HepG2 (cell line): ENCODE data around the gene LMX1B. TPM values are rescaled to one million over a fixed set of nuclear protein-coding genes. Genes with fewer than 3 reads are reported as not detected.

Experiments used
- ATAC-seq: fragments of 200-7000 bp; cut with Tn5 transposase; 3 replicates; pipeline ENCODE4 v1.9.1; 2020; ENCODE audit warnings: mild to moderate bottlenecking, moderate library complexity
- BruUV-seq: library from RNA; stranded (reverse); fragments of 400-500 nt; replicated peaks from 2 replicates; lab custom pipeline; 2021; lab: Mats Ljungman, UMichigan
- CTCF ChIA-PET: fragments of 300-600 bp; formaldehyde crosslinking; extraction: SDS; loops from one replicate; lab custom pipeline; 2021; ENCODE audit warnings: low total read pairs, inconsistent platforms, low intra/inter-chr PET ratio; lab: Yijun Ruan, JAX
- POLR2A ChIA-PET: fragments of 350-600 bp; sonication (Branson Sonifier 250); formaldehyde crosslinking; loops from one replicate; lab custom pipeline; 2020; ENCODE audit warnings: antibody characterized with exemption, inconsistent platforms; lab: Yijun Ruan, JAX
- DNase-seq: peaks from one replicate; pipeline ENCODE4 v3.0.0-alpha.2; 2015; ENCODE audit warnings: low spot score
- FAIRE-seq: peaks from 3 replicates; lab custom pipeline; 2011; peaks lifted over from hg19 to GRCh38; lab: Jason Lieb, UNC
- H2AFZ ChIP-seq: one replicate; pipeline ENCODE4 v1.6.1; 2011; ENCODE audit warnings: low read length, inconsistent platforms
- H3K27ac ChIP-seq: fragments of 300-600 bp; 3 replicates; pipeline ENCODE4 v1.8.0; 2011; ENCODE audit warnings: mixed run types, mild to moderate bottlenecking, mixed read lengths, low read length, inconsistent platforms; ENCODE audit not compliant: insufficient read depth; ENCODE audit errors: extremely low read length
- H3K27me3 ChIP-seq, 2 experiments: fragments of 200-600 bp in 1 of 2; 2 replicates in 1 of 2; 3 replicates in 1 of 2; pipeline versions ENCODE4 v1.6.0 to v1.8.0; 2011; ENCODE audit warnings: low read length in 2 of 2, mild to moderate bottlenecking in 2 of 2, moderate library complexity in 2 of 2, inconsistent platforms in 1 of 2; ENCODE audit not compliant: insufficient read depth in 2 of 2, control insufficient read depth in 1 of 2
- H3K36me3 ChIP-seq, 2 experiments: fragments of 200-600 bp in 1 of 2; replicated peaks in 1 of 2; 2 replicates in 1 of 2; 3 replicates in 1 of 2; pipeline versions ENCODE4 v1.5.1 to v1.8.0; 2011; ENCODE audit warnings: low read length in 2 of 2, inconsistent platforms in 1 of 2; ENCODE audit not compliant: insufficient read depth in 2 of 2, control insufficient read depth in 1 of 2
- H3K4me1 ChIP-seq: 2 replicates; pipeline ENCODE4 v1.5.1; 2012; ENCODE audit warnings: low read length, inconsistent platforms; ENCODE audit not compliant: insufficient read depth
- H3K4me2 ChIP-seq: 2 replicates; pipeline ENCODE4 v1.6.0; 2011; ENCODE audit warnings: low read depth, low read length, inconsistent platforms
- H3K4me3 ChIP-seq, 3 experiments: fragments of 200-600 bp in 1 of 3; sonication (generic), shearing (Covaris generic) in 1 of 3; replicated peaks in 1 of 3; 2 replicates each; pipeline ENCODE4 v1.5.1; 2011 to 2016; ENCODE audit warnings: low read length in 3 of 3, inconsistent platforms in 2 of 3, low read depth in 2 of 3, mild to moderate bottlenecking in 2 of 3, control low read depth in 1 of 3, mixed read lengths in 1 of 3; ENCODE audit not compliant: insufficient read depth in 1 of 3
- H3K79me2 ChIP-seq: one replicate; pipeline ENCODE4 v1.6.1; 2011; ENCODE audit warnings: low read length, inconsistent platforms; ENCODE audit not compliant: insufficient read depth
- H3K9ac ChIP-seq: 2 replicates; pipeline ENCODE4 v1.6.0; 2011; ENCODE audit warnings: mild to moderate bottlenecking, low read depth, low read length, inconsistent platforms; ENCODE audit not compliant: insufficient read depth
- H3K9me3 ChIP-seq: 2 replicates; pipeline ENCODE4 v1.5.1; 2012; ENCODE audit warnings: mild to moderate bottlenecking, low read length
- H4K20me1 ChIP-seq: 2 replicates; pipeline ENCODE4 v1.6.0; 2011; ENCODE audit warnings: inconsistent platforms, mild to moderate bottlenecking, low read length, moderate library complexity; ENCODE audit not compliant: insufficient read depth
- AHR ChIP-seq: IDR thresholded peaks from 2 replicates; pipeline ENCODE4 v1.6.1; 2018; ENCODE audit warnings: missing genetic modification reagents, missing compliant biosample characterization
- PAF1 ChIP-seq: IDR thresholded peaks from 2 replicates; pipeline ENCODE4 v1.6.1; 2016; ENCODE audit warnings: missing genetic modification reagents, missing compliant biosample characterization
- RAD21 ChIP-seq: fragments of 450-650 bp; formaldehyde crosslinking; IDR thresholded peaks from 2 replicates; pipeline ENCODE4 v1.5.0; 2020; ENCODE audit warnings: mild to moderate bottlenecking
- XRCC5 ChIP-seq: fragments of 200-400 bp; formaldehyde crosslinking; optimal IDR thresholded peaks from 2 replicates; pipeline ENCODE3; 2017; ENCODE audit warnings: mild to moderate bottlenecking, low read length
- WGBS: methylation state at CpG from one replicate; pipeline ENCODE4 v1.1.6; 2017; ENCODE audit warnings: low lambda C conversion rate; 5-methylcytosine and 5-hydroxymethylcytosine counted together
- in situ Hi-C: cut with HindIII; loops from 2 replicates; pipeline ENCODE4 v1.10.0; 2017; ENCODE audit warnings: low pct_unique_long_range_greater_than_20kb; ENCODE audit not compliant: extremely low pct_ligation_motif_present
- intact Hi-C: fragments of 100-400 bp; cut with micrococcal nuclease; formaldehyde crosslinking; loops from one replicate; pipeline ENCODE4 v1.10.0; 2022; ENCODE audit not compliant: unreplicated experiment
- polyA plus RNA-seq, 8 experiments: library from polyadenylated mRNA; depleted of rRNA in 3 of 8; stranded (reverse) in 7 of 8; unstranded in 1 of 8; fragments of >200 nt; fragmentation: Illumina TruSeq in 4 of 8; extraction: Trizol in 4 of 8; gene quantifications; 2 replicates each; pipeline versions ENCODE4 v1.2.1 to v1.2.3, GENCODE V29; 2011 to 2016; ENCODE audit warnings: low read depth in 4 of 8, missing spikeins in 1 of 8, mixed read lengths in 1 of 8; ENCODE audit not compliant: insufficient read depth in 1 of 8
- total RNA-seq, 5 experiments: library from RNA; depleted of rRNA; stranded (reverse); fragments of >200 nt; fragmentation: Illumina TruSeq; extraction: Trizol; gene quantifications; 2 replicates each; pipeline ENCODE4 v1.2.3, GENCODE V29; 2016; ENCODE audit warnings: low read depth in 1 of 5
- TF ChIP-seq, protein P1 (sequence below): sonication (generic); formaldehyde crosslinking; IDR thresholded peaks from 2 replicates; pipeline ENCODE4 v1.9.0; 2022; ENCODE audit warnings: missing genetic modification reagents, mild to moderate bottlenecking, borderline replicate concordance
- TF ChIP-seq, protein P2 (sequence below): sonication (generic); formaldehyde crosslinking; IDR thresholded peaks from 2 replicates; pipeline ENCODE4 v1.4.0; 2020; ENCODE audit warnings: missing genetic modification reagents
- TF ChIP-seq, protein P3 (sequence below): sonication (generic); formaldehyde crosslinking; IDR thresholded peaks from 2 replicates; pipeline ENCODE4 v1.5.0; 2020; ENCODE audit warnings: mild to moderate bottlenecking, missing genetic modification reagents, moderate library complexity

Gene LMX1B
- total and polyA plus RNA-seq, 2 of the 13 experiments (the other 11 are each of a cell fraction or from before 2014, with no cell fraction given) = not detected

DNA sequence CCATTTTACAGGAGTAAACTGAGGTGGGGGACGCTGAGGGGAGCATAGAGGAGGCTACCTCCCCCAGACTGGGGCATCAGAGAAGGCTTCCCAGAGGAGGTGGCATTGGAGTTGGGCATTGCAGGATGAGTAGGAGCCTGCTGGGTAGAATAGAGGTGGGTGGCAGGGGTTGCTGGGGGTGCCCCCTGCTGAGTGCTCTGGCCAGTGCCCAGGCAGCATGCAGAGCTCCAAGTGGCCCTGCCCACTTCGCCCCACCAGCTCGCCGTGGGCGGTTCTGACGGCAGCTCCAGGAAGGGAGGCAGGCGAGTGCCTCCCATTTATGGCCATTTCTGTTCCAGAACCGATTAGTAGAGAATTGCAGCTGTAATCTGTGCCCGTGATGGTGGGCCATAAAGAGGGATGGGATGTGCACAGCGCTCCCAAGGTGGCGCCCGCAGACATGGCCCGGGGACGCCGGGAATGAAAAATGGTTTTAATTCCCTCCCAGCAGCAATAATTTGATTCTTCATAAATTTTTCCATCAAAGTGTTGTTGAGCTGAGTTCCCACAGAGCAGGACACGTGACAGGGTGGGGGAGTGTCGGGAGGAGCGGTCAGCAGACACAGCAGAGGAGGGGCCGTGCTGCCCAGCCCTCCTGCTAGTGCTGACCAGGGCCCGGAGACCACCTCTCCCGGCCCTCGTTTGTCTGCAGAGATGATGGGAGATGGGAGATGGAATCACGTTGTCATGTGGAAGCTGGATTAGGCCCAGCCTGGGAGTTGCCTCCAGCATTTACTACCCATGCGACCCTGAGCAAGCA, 75.5 kb downstream of the LMX1B start:
- DNase-seq (no peak), ATAC-seq (no peak), FAIRE-seq (no peak)
- WGBS = 34% methylated on average over 12 of the region's 24 CpGs
- ChIA-PET POLR2A (no interaction called here), CTCF (no interaction called here)
- Histone ChIP-seq H4K20me1 (peaks cover 5% of the 10 kb centered on the region; the same call in 1 of the 2 replicates), H3K27me3 (peaks cover 7 to 82% of the 10 kb centered on the region in 2 experiments), H3K4me1 (no peaks in the 10 kb centered on the region), H3K4me2 (no peak overlapping the region), H3K9ac (no peak overlapping the region), H3K79me2 (no peaks in the 10 kb centered on the region), H3K4me3 (no peak overlapping the region), H3K36me3 (no peaks in the 10 kb centered on the region), H3K27ac (no peak overlapping the region), H3K9me3 (no peaks in the 10 kb centered on the region), H2AFZ (no peak overlapping the region)
- TF ChIP-seq, protein P1, sequence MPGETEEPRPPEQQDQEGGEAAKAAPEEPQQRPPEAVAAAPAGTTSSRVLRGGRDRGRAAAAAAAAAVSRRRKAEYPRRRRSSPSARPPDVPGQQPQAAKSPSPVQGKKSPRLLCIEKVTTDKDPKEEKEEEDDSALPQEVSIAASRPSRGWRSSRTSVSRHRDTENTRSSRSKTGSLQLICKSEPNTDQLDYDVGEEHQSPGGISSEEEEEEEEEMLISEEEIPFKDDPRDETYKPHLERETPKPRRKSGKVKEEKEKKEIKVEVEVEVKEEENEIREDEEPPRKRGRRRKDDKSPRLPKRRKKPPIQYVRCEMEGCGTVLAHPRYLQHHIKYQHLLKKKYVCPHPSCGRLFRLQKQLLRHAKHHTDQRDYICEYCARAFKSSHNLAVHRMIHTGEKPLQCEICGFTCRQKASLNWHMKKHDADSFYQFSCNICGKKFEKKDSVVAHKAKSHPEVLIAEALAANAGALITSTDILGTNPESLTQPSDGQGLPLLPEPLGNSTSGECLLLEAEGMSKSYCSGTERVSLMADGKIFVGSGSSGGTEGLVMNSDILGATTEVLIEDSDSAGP = no peak
- no peak for TF ChIP-seq AHR
- in situ Hi-C loops (no loop called here), intact Hi-C loops (no loop called here)
- no TSS peak for BruUV-seq

DNA sequence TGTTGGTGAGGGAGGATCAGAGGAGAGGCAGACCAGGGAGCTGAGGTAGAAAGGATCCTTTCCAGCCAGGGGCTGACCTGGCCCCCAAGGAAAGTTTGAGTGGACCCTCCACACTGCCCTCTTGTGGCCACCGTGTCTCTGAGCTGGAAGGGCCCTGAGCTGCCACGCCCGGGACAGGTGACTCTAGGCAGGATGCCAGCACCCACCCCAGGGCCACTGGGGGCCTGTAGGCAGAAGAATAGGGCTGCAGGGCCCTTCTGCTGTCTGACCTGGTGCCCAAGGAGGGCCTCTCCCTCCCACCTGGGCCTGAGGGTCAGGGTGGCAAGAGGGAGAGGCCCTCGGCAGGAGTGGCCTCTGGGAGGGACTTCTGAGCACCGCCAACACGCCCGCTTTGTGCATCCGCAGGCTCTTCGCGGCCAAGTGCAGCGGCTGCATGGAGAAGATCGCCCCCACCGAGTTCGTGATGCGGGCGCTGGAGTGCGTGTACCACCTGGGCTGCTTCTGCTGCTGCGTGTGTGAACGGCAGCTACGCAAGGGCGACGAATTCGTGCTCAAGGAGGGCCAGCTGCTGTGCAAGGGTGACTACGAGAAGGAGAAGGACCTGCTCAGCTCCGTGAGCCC, 76.8 kb downstream of the LMX1B start:
- no peak overlapping the region for H3K27ac ChIP-seq
- BruUV-seq = no TSS peak
- H3K9ac ChIP-seq = no peak overlapping the region
- no peak overlapping the region for H3K4me2 ChIP-seq
- WGBS = 27% methylated on average over 18 of the region's 25 CpGs
- H3K4me3 ChIP-seq = no peak overlapping the region
- no peaks in the 10 kb centered on the region for H3K9me3 ChIP-seq
- ChIA-PET CTCF (interaction anchor here (0.7 kb wide), 1 partner anchor 91 kb away, joined by 3 read pairs; no protein-coding TSS in a partner anchor), POLR2A (no interaction called here)
- DNase-seq = no peak
- no peaks in the 10 kb centered on the region for H3K36me3 ChIP-seq
- in situ Hi-C loops (loop anchor here (5.0 kb wide), 1 partner anchor 78 kb away; the partner anchor contains the start of gene LMX1B), intact Hi-C loops (loop anchor here (1.0 to 2.0 kb wide), 2 partner anchors 28 to 80 kb away; no protein-coding TSS in a partner anchor)
- no peak overlapping the region for H2AFZ ChIP-seq
- H4K20me1 ChIP-seq = peaks cover 5% of the 10 kb centered on the region; the same call in 1 of the 2 replicates
- peak; percentile 75 for ATAC-seq
- no peaks in the 10 kb centered on the region for H3K79me2 ChIP-seq
- FAIRE-seq = no peak
- H3K27me3 ChIP-seq = peaks cover 11 to 82% of the 10 kb centered on the region in 2 experiments
- H3K4me1 ChIP-seq = no peaks in the 10 kb centered on the region
- TF ChIP-seq RAD21 (CRISPR knock-in tag) (peak; percentile 42; the same call in 1 of the 2 replicates), XRCC5 (peak; percentile 48), PAF1 (no peak)
- TF ChIP-seq, protein P2, sequence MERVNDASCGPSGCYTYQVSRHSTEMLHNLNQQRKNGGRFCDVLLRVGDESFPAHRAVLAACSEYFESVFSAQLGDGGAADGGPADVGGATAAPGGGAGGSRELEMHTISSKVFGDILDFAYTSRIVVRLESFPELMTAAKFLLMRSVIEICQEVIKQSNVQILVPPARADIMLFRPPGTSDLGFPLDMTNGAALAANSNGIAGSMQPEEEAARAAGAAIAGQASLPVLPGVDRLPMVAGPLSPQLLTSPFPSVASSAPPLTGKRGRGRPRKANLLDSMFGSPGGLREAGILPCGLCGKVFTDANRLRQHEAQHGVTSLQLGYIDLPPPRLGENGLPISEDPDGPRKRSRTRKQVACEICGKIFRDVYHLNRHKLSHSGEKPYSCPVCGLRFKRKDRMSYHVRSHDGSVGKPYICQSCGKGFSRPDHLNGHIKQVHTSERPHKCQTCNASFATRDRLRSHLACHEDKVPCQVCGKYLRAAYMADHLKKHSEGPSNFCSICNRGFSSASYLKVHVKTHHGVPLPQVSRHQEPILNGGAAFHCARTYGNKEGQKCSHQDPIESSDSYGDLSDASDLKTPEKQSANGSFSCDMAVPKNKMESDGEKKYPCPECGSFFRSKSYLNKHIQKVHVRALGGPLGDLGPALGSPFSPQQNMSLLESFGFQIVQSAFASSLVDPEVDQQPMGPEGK (CRISPR knock-in tag) = peak; percentile 78
- TF ChIP-seq, protein P3, sequence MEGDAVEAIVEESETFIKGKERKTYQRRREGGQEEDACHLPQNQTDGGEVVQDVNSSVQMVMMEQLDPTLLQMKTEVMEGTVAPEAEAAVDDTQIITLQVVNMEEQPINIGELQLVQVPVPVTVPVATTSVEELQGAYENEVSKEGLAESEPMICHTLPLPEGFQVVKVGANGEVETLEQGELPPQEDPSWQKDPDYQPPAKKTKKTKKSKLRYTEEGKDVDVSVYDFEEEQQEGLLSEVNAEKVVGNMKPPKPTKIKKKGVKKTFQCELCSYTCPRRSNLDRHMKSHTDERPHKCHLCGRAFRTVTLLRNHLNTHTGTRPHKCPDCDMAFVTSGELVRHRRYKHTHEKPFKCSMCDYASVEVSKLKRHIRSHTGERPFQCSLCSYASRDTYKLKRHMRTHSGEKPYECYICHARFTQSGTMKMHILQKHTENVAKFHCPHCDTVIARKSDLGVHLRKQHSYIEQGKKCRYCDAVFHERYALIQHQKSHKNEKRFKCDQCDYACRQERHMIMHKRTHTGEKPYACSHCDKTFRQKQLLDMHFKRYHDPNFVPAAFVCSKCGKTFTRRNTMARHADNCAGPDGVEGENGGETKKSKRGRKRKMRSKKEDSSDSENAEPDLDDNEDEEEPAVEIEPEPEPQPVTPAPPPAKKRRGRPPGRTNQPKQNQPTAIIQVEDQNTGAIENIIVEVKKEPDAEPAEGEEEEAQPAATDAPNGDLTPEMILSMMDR = peak; percentile 84
